Activated naive CD8-positive, alpha-beta T cell treated with anti-CD3 and anti-CD28 coated beads, Interleukin-2, amount 50 U/mL, for 16 hours (primary cell): Measurements from ENCODE around the gene KDM6B.
"Not testable (repeated sequence)": the region's sequence is repeated elsewhere in the genome, so short reads cannot be mapped to it uniquely, and the experiment has no call there.

Source experiments
- DNase-seq: peaks from one replicate; pipeline ENCODE4 v3.0.0-alpha.2; 2020; ENCODE audit warnings: low read depth, low spot score

KDM6B gene

GRCh38 chr17:7852919-7853690, 19.1 kb downstream of the KDM6B start:
- DNase-seq, result no peak

DNA sequence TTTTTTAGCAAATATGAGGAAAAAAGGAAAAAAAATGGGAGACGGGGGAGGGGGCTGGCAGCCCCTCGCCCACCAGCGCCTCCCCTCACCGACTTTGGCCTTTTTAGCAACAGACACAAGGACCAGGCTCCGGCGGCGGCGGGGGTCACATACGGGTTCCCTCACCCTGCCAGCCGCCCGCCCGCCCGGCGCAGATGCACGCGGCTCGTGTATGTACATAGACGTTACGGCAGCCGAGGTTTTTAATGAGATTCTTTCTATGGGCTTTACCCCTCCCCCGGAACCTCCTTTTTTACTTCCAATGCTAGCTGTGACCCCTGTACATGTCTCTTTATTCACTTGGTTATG, 19.6 kb downstream of the KDM6B start:
- no peak for DNase-seq

DNA sequence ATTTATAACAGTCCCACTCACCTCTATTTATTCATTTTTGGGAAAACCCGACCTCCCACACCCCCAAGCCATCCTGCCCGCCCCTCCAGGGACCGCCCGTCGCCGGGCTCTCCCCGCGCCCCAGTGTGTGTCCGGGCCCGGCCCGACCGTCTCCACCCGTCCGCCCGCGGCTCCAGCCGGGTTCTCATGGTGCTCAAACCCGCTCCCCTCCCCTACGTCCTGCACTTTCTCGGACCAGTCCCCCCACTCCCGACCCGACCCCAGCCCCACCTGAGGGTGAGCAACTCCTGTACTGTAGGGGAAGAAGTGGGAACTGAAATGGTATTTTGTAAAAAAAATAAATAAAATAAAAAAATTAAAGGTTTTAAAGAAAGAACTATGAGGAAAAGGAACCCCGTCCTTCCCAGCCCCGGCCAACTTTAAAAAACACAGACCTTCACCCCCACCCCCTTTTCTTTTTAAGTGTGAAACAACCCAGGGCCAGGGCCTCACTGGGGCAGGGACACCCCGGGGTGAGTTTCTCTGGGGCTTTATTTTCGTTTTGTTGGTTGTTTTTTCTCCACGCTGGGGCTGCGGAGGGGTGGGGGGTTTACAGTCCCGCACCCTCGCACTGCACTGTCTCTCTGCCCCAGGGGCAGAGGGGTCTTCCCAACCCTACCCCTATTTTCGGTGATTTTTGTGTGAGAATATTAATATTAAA, 20.2 kb downstream of the KDM6B start:
- DNase-seq, result no peak

DNA sequence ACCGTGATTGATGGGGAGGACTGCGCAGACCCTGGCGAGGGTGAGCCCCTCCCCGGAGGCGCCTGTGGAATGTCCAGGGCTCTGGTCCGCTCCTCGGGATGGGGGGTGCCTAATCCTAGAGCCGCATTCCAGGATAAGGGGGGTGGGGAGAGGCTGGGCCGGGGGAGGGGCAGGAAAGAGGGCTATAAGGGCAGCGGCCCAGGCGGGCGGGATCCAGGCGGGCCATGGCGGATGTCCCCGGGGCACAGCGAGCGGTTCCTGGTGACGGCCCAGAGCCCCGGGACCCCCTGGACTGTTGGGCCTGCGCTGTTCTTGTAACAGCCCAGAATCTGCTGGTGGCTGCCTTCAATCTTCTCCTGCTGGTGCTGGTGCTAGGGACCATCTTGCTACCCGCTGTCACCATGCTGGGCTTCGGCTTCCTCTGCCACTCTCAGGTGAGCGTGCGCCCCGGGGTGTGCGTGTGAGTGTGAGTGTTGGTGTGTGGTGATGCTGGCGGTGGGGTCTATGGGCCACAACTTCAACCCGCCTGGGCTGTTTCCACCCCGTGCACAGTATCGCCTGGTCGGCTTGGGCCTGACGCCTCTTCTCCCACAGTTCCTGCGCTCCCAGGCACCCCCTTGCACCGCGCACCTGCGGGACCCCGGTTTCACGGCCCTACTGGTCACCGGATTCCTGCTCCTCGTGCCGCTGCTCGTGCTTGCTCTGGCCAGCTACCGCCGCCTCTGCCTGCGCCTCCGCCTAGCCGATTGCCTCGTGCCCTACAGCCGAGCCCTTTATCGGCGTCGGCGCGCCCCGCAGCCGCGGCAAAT, 21.0 kb downstream of the KDM6B start, which contains the start of gene TMEM88:
Gene TMEM88 (plus strand): TSS at position 216 of the 809 bp plus-strand sequence. CDS start 9 bp downstream, at position 225.
- DNase-seq, result no peak

- DNase-seq, result no peak
Measured at GRCh38 chr17:7855660-7856010, 21.6 kb downstream of the KDM6B start.

- no peak for DNase-seq
Measured at GRCh38 chr17:7856011-7856810, 22.2 kb downstream of the KDM6B start.

- peak; percentile 85 for DNase-seq
Measured at GRCh38 chr17:7856811-7857712, 23.0 kb downstream of the KDM6B start, which contains the start of gene NAA38. Gene NAA38 (minus strand): TSS chr17:7857559. CDS start chr17:7857463, 96 bp downstream.

GRCh38 chr17:7857713-7858521, 23.9 kb downstream of the KDM6B start, which contains the start of gene CYB5D1:
Gene CYB5D1 (plus strand): TSS chr17:7858003. CDS start chr17:7858135, 132 bp downstream.
- peak; percentile 67 for DNase-seq

DNA sequence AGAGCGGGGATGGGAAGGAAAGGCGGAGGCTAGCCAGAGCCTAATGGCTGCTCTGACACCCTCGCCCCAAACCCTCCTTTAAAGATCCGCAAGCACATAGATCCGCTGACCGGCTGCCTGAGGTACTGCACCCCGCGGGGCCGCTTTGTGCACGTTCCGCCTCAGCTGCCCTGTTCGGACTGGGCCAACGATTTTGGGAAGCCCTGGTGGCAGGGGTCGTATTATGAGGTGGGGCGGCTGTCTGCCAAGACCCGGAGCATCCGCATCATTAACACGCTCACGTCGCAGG, 24.4 kb downstream of the KDM6B start:
- DNase-seq, result no peak

GRCh38 chr17:7859028-7859427, 25.0 kb downstream of the KDM6B start:
- DNase-seq, result no peak

- no peak for DNase-seq
Measured at GRCh38 chr17:7862692-7863437, 28.8 kb downstream of the KDM6B start.

DNA sequence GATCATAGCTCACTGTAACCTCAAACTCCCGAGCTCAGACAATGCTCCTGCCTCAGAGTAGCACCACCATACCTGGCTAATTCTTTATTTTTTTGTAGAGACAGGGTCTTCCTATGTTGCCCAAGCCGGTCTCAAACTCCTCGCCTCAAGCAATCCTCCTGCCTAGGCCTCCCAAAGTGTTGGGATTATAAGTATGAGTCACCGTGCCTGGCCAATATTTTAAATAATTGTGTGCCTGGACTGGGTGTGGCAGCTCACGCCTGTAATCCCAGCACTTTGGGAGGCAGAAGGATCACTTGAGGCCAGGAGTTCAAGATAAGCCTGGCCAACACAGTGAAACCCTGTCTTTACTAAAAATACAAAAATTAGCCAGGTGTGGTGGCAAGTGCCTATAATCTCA, 30.4 kb downstream of the KDM6B start:
- not testable (repeated sequence) for DNase-seq

GRCh38 chr17:7864995-7865650, 31.1 kb downstream of the KDM6B start:
- DNase-seq, result no peak

DNA sequence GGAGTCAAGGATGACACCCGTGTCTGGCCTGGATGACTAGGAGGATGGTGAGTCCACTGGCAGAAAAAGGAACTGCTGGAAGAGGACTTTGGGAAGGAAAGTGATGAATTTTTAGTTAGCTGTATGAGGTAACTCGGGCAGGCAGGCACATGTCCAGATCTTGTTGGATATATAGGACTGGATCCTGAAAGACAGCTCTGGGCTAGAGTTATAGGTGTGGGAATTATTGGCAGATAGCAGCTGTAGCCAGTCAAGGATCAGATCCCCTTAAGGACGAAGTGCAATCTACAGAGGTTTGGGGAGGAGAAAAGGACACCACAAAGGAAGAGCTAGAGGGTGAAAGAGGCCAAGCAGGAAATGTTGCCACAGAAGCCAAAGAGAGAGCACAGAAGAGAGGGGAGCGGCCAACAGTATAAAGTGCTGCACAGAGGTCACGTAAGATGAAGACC, 33.9 kb downstream of the KDM6B start:
- DNase-seq, result no peak

DNA sequence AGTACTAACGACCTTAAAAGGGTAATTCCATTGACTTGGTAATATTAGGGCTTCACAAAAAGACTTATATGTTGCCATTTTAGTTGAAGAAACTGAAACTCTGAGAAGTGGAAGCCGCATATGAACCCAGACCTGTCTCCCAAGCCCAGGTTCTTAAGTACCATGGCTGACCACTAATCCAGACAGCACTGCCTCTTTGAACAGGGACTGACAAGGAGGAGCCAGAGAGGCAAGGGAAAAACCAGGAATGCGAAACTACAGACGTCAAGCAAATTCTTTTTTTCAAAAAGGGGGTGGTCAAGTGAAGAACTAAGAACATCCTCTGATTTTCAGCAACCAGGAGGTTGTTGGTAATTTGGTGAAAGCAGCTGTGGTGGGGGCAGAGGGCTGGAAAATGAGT, 39.0 kb downstream of the KDM6B start:
- DNase-seq, result no peak

DNA sequence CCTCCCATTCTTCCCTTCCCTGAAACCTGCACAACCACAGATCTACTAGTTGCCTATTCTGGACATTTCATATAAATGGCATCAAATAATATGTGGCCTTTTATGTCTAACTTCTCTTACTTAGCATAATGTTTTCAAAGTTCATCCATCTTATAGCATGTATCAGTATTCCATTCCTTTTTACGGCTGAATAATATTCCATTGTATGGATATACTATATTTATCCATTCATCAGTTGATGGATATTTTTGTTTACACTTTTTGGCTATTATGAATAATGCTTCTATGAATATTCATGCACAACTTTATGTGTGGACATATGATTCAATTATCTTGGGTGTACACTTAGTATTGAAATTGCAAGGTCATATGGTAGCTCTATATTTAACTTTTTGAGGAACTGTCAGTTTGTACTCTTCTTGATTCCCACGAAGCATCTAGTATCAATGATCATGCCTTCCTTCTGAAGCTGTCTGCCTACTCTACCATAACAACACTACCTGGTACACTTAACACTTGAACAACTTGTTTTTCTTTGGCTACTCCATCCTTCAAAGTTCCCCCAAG, 41.9 kb downstream of the KDM6B start:
- no peak for DNase-seq

GRCh38 chr17:7878234-7878633, 44.2 kb downstream of the KDM6B start:
- DNase-seq, result no peak
